ENCODE data around the gene CD69.
"Not testable (repeated sequence)": the region's sequence is repeated elsewhere in the genome, so short reads cannot be mapped to it uniquely, and the experiment has no call there.

Gene CD69

GRCh38 chr12:9713032-9713558 lies 47.6 kb downstream of the CD69 start:
- not testable (repeated sequence) for DNase-seq

- DNase-seq = no peak
Observed at GRCh38 chr12:9711664-9712063, 49.0 kb downstream of the CD69 start.

- DNase-seq = no peak
Observed at GRCh38 chr12:9710584-9711375, 49.9 kb downstream of the CD69 start.

GRCh38 chr12:9708853-9709252 lies 51.8 kb downstream of the CD69 start:
- no peak for DNase-seq

- peak; percentile 68 for DNase-seq
Observed at GRCh38 chr12:9707864-9708808, 52.6 kb downstream of the CD69 start.

- DNase-seq = no peak
Observed at GRCh38 chr12:9707356-9707755, 53.3 kb downstream of the CD69 start.

- peak; percentile 36 for DNase-seq
Observed at GRCh38 chr12:9706086-9706685, 54.5 kb downstream of the CD69 start.

GRCh38 chr12:9704561-9704960 lies 56.1 kb downstream of the CD69 start:
- DNase-seq = not testable (repeated sequence)

Measured in suppressor macrophage treated with lipopolysaccharide for 4 hours (primary cell).